Measurements from ENCODE around the gene LRRN4.

Gene LRRN4

GRCh38 chr20:6030453-6031080 lies 23.3 kb downstream of the LRRN4 start:
- DNase-seq, result no peak

DNA sequence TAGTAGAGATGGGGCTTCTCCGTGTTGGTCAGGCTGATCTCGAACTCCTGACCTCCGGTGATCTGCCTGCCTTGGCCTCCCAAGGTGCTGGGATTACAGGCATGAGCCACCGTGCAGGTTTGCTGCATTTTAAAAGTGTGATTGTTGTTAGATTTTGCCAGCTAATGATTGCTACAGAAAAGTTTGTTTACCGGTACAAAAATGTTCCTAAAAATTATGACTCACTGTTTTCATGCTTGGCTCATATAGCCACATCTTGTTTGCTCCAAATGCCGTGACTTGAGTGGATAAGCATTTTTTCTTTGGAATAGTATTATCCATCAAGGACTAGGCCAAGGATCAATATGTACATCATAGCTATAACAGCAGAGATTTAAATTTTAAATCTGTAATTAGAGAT lies 24.3 kb downstream of the LRRN4 start:
- DNase-seq, result no peak

GRCh38 chr20:6028818-6029217 lies 25.0 kb downstream of the LRRN4 start:
- DNase-seq, result no peak

DNA sequence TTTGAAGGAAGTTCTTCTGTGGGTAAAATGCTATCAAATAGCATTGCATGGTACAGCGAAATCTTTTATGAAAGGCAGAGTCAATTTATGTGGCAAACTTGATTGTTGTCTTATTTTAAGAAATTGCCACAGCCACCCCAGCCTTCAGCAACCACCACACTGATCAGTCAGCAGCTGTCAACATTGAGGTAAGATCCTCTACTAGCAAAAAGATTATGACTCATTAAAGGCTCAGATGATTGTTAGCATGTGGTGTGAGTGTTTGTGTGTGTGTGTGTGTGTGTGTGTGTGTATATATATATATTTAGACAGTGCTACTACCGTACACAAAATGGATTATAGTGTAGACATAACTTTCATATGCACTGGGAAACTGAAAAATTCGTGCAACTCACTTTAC lies 27.8 kb downstream of the LRRN4 start:
- DNase-seq, result no peak

GRCh38 chr20:6024768-6025167 lies 29.1 kb downstream of the LRRN4 start:
- DNase-seq, result no peak

- DNase-seq, result no peak
Observed at GRCh38 chr20:6017880-6018279, 36.0 kb downstream of the LRRN4 start.

DNA sequence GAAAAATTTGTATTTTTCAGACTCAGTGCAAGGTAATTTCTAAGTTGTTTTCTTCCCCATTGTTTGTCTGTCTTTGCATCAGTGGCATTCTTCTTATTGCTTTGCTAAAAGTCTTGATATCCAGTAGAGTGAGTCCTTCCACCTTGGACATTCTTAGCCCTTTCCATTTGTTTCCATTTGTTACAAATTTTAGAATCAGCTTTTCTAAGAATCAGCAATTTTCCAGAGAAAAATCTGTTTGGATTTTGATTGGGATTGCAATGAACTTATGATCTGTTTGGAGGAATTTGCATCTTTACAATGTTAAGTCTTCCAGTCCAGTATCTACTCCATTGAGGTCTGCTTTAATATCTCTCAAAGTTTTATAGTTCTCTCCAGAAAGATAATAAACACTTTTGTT lies 36.4 kb downstream of the LRRN4 start:
- DNase-seq, result no peak

DNA sequence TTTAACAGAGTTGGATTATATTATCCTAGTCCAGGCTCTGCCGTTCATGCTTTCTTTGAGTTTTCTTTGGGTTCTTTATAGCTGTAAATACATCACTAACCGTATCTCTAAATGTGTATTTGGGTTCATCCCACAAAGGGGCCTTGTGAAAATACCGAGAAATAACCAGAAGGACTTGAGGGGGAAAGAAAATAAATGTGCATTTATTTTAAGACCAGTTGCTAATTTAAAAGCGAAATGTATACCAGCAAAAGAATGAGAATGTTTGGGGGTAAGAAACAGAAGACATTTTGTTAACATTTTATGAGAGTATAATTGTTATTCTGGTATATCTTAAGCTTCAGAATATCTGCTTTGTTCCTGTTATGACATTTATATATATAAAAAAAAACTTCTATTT lies 38.9 kb downstream of the LRRN4 start:
- DNase-seq, result no peak

GRCh38 chr20:6014017-6014416 lies 39.8 kb downstream of the LRRN4 start:
- no peak for DNase-seq

DNA sequence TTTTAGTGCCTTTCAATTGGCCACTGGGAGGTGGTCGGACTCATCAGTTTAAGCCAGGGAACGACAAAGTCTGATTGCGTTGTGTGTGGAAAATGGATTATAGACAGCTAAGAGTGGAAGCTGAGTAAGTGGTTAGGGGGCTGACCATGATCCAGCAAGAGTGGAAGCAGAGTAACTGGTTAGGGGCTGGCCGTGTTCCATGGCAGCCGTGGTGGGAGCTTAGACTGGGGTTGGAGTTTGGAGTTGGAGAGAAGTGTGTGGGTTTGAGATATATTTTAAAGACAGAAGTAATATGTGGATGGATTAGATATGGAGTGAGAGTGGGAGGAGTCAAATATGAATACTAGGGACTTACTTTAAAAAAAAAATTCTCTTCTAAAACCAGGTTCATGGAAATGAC lies 41.7 kb downstream of the LRRN4 start:
- no peak for DNase-seq

- DNase-seq, result no peak
Observed at GRCh38 chr20:6008254-6008653, 45.6 kb downstream of the LRRN4 start.

- DNase-seq, result no peak
Observed at GRCh38 chr20:6007529-6008103, 46.2 kb downstream of the LRRN4 start.

GRCh38 chr20:6007094-6007528 lies 46.7 kb downstream of the LRRN4 start:
- DNase-seq, result no peak

- DNase-seq, result no peak
Observed at GRCh38 chr20:6006603-6006949, 47.3 kb downstream of the LRRN4 start.

DNA sequence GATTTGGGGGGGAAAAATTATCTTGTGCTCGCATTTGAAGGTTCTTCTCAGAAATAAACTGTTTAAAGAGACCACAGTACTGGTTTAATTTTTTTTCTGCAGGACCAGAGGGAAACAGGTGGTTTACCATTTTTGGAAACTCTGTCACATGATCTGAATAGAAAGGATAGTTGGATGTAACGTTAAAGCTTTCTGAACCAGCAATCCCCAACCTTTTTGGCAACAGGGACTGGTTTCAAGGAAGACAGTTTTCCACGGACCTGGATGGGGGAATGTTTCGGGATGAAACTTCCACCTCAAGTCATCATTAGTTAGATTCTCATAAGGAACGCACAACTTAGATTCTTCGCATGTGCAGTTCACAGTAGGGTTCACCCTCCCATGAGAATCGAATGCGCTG lies 53.0 kb downstream of the LRRN4 start:
- no peak for DNase-seq

DNA sequence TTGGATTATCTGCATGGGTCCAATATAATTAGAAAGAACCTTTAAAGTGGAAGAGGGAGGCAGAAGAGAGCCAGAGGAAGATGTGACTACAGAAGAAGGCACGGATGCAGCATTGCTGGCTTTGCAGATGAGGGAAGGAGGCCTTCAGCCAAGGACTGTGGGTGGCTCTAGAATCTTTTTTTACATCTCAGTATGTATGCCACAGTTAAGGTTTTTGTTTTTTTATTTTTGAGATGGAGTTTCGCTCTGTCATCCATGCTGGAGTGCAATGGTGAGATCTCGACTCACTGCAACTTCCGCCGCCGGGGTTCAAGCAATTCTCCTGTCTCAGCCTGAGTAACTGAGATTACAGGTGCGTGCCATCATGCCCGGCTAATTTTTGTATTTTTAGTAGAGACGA lies 54.1 kb downstream of the LRRN4 start:
- DNase-seq, result no peak

DNA sequence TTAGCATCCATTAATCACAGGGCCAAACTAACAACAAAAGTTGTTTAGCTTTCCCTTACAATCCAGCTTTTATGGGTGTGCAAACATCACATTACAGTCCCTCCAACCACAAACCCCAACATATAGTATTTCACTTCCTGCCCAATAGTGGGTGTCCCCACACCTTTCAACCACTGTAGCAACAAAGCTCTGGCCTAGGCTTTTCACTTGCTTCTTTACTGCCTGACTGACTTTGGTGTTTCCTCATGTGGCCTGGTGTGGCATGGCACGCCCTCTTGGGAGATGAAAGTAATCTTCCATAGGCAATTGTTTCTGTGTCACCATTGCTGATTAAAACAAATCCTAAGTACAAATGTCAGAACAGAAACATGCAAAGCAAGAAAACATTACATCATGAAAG lies 57.1 kb downstream of the LRRN4 start:
- peak; percentile 1 to 58 for DNase-seq

- DNase-seq, result no peak
Observed at GRCh38 chr20:5991623-5992441, 62.0 kb downstream of the LRRN4 start.

- no peak for DNase-seq
Observed at GRCh38 chr20:5990946-5991345, 62.9 kb downstream of the LRRN4 start.

Measured in NCI-H2081 (cell line).